ENCODE data around the gene KCNAB1.

GRCh38 chr3:156390846-156391245, 270.5 kb downstream of the KCNAB1 start:
- no peak for TF ChIP-seq EZH2 (optimal IDR thresholded peaks at IDR 0.05; ENCODE audit: low read depth, low read length)
- no peak for TF ChIP-seq CTCF (IDR thresholded peaks at IDR 0.05; ENCODE audit: low read length)
